Uterus (tissue), 2 donors: Measurements from ENCODE around the gene ATP6V0C.

Source experiments
- POLR2A ChIP-seq, 2 donors: fragments of 450-650 bp; IDR thresholded peaks; one replicate each; pipeline ENCODE4 v1.6.1; 2016; ENCODE audit warnings: antibody characterized with exemption in 2 of 2, mild to moderate bottlenecking in 1 of 2, moderate library complexity in 1 of 2
- TF ChIP-seq, protein P1 (sequence below), 4 experiments: fragments of 200-600 bp in 2 of 4; fragments of 450-650 bp in 2 of 4; sonication (generic) in 2 of 4; IDR thresholded peaks; one replicate each; pipeline ENCODE4 v1.5.1; 2016 to 2019; ENCODE audit warnings: antibody characterized with exemption in 4 of 4, mild to moderate bottlenecking in 2 of 4, moderate library complexity in 1 of 4

DNA sequence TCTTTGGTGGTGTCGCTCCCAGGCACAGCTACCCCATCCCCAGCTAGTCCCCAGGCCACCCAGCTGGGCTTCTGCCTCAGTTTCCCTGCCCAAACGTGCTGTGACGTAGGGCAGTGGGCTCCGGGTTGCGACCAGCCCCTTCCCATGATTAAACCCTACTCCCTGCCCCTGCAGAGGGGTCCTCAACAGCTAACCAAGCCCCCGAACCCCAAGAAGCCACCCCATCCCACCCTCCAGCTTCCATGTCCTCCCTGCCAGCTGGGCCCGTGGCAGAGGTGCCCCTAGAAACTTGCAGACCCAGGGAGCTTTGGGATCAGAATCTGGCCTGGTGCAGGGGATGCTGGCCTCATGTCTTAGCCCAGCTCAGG lies 43.5 kb upstream of the ATP6V0C start:
- TF ChIP-seq, protein P1, sequence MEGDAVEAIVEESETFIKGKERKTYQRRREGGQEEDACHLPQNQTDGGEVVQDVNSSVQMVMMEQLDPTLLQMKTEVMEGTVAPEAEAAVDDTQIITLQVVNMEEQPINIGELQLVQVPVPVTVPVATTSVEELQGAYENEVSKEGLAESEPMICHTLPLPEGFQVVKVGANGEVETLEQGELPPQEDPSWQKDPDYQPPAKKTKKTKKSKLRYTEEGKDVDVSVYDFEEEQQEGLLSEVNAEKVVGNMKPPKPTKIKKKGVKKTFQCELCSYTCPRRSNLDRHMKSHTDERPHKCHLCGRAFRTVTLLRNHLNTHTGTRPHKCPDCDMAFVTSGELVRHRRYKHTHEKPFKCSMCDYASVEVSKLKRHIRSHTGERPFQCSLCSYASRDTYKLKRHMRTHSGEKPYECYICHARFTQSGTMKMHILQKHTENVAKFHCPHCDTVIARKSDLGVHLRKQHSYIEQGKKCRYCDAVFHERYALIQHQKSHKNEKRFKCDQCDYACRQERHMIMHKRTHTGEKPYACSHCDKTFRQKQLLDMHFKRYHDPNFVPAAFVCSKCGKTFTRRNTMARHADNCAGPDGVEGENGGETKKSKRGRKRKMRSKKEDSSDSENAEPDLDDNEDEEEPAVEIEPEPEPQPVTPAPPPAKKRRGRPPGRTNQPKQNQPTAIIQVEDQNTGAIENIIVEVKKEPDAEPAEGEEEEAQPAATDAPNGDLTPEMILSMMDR (IDR thresholded peaks at IDR 0.05) = no peak
- TF ChIP-seq POLR2A (IDR thresholded peaks at IDR 0.05) = no peak
